Stimulated activated CD8-positive, alpha-beta memory T cell treated with anti-CD3 and anti-CD28 coated beads, Interleukin-7, amount 100 ng/mL, for 4 hours (primary cell): ENCODE results near the gene DTNB.
A peak's percentile ranks its signal among the peaks of the same experiment; 100 is the strongest.

Experiments used
- DNase-seq, 2 donors: peaks; one replicate each; pipeline ENCODE4 v3.0.0-alpha.2; 2020; ENCODE audit warnings: low read depth in 2 of 2

The DTNB gene

DNA sequence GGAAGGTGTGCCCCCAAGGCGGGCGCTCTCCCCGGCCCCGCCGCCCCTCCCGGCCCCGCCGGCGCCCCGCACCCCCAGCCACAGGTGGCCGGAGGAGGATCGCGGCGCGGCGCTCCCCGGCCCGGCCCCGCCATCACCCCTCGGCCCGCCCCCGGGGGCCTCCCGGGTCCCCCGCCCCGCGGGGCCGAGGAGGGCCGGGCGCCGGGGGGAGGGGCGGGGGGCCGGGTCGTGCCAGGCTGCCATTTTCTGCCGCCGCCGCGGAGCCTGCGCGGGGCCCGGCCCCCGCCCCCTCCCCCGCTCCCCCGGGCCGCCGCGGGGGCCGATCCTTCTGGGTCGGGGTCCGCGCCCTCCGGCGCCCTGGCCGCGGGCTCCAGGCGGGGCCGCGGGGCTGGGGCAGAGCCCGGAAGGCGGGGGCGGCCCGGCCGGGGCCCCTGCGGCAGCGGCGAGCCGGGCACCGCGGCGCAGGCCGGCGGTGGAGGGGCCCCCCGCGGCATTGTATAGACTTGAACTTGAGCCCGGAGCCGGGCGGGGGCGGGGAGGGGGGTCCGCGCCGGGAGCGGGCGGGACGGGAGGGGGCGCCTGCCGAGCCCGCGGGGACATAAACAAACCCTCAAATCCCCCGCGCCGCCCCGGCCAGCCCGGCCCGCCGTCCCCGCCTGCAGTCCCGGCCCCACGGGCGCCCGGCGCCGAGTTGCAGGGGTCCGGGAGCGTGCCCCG, 332.2 kb downstream of the DTNB start:
- peak in 1 of 2 donors; percentile 38 for DNase-seq

DNA sequence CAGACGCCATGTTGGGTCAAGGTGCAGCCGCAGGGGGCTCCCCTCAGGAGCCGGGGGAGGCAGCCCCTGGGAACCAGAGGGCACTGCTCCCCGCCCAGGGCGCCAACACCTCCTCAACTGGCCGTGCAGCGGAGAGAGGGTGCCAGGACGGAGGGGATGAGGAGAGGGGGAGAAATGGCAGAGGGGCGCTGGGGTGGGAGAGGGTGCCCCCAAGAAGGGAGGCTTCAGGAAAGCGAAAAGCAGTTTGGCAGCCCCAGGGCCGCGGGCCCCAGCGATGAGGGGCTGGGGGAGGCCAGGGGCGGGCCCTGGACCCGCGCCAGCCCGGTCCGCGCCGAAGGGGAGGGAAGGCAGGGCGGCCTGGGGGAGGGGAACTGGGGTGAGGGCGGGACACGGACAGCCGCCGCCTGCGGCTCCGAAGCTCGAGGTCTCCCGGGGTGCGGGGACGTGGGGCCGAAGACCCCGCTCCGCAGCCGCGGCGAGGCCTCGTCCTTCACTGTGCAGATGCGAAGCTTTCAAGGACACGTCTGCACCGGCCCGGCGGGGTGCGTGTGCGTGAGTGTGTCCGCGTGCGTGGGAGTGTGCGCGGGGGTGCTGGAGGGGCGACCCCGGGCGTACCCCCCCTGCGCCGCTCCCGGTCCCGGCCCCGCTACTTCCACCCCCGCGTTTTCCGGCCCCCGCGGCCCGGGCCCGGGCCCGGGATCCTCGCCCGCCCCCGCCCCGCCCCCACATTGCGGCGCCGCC, 333.0 kb downstream of the DTNB start:
- DNase-seq, result peak in 1 of 2 donors; percentile 35

DNA sequence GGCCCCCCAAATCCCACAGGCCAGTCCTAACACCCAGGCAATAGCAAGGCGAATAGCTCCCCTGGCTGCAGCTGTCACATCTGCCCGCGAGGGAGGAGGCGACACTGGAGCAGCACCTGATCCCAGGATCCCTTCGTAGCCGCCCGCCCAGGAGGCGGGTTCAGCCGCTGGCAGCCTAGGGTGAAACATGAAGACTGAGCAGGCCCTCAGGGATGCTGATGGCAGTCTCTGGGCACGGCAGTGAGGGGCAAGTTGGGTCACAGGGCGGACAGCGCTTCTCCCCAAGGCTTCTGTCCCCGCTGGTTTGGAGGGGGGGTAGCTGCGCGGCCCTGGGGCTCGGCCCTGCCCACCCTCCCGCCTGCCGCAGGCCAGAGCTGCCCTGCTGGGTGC, 333.6 kb downstream of the DTNB start:
- DNase-seq, result no peak

DNA sequence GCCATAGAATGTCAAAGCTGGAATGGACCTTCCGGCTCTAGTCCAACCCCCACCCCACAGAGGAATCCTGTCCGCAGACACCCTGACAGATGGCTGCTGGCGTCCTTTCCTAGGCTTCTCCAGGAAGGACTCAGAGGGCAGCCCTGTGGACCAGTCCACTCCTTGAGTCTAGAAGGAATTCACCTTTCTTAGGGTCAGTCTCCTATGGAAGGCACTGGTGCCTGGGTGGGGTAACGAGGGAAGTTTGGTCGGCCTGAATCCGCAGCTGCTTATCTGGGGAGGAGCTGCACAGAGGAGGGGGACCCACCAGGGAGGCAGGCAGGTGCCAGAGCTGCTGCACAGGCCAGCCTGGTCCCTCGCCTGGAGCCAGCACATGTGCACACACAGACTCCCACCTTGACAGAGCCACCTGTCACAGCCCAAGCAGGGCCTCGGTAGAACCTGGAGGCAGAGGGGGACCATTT, 334.1 kb downstream of the DTNB start:
- no peak for DNase-seq

DNA sequence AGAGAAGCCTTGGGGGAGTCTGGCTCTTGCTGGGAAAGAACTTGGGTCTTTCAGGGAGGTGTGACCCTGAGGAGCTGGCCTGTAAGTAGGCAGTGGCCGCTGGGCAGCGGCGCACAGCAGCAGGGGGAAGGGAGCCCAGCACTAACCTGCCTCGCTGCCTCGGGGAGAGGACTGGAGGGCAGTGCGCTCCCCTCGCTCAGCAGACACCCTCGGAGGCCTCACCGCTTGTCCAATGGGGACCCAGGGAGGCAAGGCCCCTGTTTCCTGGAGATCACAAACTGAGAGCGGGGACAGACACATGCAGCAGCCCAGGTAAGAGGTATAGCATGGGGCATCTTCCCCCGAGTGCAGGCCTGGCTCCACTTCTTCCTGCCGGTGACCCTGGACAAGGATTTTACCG, 335.0 kb downstream of the DTNB start:
- no peak for DNase-seq

DNA sequence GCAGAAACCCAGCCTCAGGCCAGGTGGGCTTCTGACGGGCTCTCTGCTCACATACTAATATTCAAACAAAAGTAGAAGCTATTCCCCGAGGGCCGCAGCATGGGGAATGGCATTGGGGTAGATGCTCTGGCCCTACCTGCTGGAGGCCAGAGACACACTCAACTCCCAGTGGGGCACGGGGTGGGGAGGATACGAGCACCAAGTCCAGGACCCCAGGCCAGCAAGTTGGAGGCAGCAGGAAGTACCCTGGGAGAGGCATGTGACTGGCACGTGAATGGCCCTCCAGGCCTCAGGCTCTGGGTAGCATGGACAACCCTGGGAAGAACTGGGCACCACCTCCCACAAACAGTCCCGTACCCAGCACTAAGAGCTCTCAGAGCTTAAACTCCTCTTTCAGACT, 335.5 kb downstream of the DTNB start:
- DNase-seq, result no peak

DNA sequence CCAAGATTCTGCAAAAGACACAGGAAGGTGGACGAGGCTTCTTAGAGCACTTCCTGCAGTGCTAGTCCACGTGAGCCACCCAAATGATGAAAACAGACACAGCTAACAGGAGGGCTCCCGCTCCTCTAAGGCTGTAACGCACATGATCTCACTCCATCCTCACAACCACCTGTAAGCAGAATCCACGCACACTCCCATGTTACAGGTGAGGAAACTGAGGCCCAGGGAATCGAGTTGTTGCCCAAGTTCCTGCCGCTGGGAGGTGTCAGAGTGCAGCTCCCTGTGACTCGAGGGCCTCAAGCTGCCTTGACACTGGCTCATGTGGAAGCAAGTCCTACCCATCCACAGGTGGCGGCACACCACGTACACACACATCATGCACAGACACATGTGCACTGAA, 336.1 kb downstream of the DTNB start:
- no peak for DNase-seq

DNA sequence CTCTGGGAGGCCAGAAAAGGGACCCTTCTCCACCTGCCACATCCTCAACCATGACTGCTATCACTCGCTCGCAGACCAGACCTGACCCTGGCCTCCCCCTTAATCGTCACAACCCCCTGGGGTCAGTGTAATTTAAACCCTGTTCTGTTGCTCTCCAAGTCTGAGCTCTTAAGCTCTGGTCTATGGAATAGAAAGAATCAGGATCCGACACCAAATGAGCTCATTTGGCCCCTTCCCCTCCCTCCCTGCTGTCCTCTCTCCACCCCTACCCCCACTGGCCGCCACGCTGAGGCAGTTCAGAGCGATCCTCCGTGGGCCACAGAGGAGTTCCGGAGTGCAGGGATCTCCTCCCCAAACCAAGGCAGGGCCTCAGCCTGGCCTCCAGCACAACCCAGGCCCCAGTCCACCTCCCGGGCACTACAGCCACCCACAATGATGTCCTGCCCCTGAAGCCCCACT, 337.0 kb downstream of the DTNB start:
- DNase-seq, result no peak

DNA sequence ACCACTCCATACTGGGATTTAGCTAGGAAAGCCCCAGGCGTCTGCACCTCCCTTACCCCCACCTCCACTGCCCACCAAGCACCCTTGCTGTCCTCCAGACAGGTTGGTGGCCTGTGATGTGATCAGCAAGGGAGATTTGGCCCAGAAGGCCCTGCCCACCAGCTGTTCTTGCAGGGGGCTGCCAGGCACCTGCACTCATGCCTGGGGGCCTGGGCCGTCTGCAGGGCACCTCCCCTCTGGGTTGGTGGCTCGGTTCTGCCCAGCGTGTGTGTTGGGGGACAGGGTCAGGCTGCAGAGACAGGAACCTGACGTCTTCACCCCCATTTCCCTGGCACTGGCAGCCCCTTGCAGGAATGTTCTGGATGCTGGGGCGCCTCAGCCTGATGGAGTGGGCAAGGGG, 337.4 kb downstream of the DTNB start:
- DNase-seq, result no peak

DNA sequence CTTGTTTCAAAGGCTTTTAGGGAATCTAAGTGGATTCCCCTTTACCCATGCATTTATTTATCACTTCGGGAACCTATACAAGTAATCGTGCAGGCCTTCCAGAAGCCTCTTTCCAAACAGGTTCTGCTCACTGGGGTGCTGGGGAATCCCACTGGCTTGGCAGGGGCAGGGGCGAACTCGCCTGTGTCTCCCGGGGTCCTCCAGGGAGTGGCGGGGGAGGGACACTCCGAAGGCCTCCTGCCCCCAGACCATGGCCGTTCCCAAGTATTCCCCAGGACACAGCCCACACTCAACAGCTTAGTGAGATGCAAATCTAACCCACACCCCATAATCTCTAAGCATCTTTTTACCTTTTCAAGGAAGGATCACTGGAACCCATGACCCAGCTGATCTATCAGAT, 338.2 kb downstream of the DTNB start:
- DNase-seq, result no peak

DNA sequence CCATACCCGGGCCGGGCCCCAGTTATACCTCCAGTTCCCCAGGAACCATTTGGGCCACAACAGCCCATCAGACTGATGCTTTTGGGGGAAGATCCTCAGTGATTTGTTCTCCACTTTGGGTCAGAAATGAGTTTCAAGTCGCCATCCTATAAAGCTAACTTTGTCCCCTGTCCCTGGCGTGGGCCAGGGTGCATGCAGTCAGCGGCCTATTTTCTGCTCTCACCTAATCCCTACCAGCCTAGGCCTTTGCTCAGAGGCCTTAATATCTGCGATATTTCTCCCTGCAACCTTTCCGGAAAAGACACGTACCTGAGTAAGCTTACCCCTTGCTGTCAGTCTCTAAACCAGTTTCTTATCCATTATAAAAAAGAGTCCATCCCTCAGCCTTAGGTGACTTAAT, 338.9 kb downstream of the DTNB start:
- no peak for DNase-seq

DNA sequence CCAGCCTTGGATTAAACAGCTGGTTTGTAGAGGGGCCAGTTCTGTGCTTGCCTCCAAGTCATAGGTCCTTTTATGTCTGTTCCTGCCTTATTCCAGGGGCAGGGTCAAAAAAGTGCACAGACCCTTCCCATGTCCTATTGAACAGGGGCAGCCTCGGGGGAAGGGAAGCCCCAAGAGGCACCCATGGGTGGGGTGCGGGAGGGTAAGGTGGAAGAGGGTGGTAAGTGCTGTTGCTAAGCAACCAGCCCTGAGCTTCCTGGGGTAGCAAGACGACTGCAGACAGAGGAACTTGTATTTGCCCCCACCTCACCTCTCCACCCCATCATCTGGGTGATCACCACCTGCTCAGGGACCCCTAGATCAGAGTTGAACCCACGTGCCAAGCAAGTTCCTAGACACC, 339.4 kb downstream of the DTNB start:
- DNase-seq, result no peak

DNA sequence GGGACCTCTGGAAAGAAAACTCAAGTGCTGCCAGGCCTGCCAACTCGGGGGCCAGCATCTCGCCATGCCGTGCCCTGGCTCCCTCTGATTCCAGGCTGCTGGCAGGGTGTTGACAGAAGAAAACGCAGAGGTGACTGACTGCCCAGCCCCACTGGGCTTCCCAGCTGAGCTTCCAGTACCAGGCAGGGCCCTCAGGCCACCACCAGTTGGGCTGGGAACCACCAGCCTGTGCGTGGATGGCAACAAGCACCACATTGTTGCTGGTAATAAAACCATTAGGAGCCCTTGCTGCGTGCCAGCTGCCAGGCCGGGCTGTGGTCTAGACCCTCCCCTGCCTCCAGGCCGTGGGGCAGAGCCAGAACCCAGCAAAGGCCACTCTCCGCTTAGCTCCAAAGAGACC, 340.8 kb downstream of the DTNB start:
- no peak for DNase-seq

DNA sequence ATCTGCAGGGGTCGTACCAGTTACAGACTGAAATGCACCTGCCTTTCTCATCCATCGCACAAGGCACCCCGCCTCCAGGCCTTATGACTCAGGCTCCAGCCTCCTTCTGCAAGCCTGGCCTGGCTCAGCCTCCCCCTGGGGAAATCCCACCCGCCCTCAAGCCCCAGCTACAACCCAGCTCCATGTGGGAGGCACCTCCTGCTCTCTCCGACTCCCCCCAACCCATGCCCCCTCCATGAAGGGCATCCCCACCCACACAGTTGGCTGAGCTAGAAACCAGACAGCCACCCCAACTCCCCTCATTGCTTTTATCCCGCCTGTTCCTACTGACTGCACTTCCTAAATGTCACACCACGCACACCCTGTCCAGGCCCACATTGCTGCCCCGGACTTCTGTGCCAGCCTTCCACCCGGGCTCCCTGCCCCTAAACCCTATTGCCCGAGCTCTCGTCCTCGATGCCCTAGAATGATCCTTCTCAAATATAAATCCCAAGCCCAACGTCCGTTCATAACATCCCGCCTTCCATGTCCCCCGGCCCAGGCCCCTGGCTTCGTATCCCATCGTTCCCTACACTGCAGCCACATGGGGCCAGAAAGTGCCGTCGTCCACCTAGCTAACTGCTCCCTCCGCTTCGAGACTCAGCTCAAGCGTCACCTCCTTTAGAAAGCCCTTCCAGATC, 341.6 kb downstream of the DTNB start:
- DNase-seq, result peak; percentile 69 to 80

DNA sequence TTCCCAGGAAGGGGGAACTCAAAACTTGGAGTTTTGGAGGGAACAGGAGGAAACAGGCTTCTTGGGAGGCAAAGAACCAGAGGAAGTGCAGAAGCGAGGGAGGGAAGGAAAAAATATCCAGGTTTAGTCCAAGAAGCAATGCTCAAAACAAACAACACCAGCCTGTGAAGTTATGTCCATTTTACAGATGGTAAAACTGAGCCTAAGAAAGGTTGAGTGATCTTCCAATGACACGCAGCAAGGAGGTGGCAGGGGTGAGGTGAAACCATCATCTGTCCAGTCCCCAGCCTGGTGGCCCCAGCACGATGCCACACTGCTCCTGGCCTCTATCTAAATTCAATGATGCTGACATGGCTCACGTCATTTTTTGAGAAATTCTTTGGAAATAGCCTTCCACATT, 342.4 kb downstream of the DTNB start:
- no peak for DNase-seq

DNA sequence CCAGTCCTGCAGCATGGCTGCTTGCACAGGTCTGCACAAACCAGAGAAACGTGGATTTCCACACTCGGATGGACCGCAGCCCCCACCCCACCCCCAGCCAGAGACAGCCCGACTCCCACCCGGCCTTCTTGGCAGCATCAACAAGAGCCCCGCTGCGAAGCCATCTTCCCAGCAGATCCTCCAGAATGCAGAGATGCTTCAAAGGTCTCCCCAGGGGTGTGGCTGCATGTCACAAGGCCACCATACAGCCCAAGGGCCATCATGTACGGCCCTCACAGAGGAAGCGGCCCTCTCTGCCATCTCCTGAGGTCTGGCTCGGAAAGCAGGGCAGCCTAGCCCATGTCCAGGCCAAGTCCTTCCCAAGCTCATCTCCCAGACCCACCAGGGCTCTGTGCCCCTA, 343.1 kb downstream of the DTNB start:
- DNase-seq, result no peak

DNA sequence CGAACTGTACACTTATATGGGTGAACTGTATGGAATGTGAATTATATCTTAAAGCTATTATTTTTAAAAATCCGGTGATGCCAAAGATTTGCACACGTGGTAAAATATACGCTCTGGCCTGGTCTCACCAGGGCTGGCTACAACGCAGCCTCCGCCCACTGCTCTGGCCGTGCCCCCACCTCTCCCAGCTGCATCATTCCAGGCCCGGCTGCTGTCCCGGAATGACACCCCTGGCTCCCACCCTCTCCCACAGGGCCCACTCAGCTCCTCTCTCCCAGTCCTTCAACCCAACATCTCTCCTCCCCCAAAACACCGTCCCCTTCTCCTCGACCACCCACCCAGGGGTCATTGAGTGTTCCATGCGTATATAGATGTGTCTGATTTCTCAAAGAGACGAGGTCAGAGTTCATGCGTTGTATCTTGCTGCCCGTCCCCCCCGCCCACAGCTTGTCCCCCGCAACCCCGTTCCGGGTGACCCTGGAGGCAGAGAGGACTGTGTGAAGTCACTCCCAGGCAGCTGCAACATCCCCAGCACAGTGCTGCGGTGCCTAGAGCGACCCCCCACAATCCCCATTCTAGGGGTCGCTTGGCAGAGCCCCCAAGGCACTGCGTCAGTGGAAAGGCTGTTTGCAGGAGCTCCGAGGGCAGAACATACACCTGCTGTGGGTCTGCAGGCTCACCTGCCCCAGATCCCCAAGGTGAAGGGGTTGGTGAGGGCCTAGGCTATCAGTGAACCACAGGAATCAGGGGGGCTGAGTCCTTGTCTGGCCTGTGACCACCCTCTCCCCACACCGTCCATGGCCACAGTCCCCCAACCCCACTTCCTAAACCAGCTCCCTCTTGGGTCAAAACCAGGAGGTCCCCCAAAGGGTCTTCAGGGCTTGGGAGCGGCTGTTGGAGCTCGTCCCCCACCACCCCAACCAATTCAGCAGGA, 345.0 kb downstream of the DTNB start:
- no peak for DNase-seq
